GM21619 (cell line): Measurements from ENCODE around the gene GRK5.

Experiments
- ATAC-seq: cut with Tn5 transposase; IDR thresholded peaks from one replicate; pipeline ENCODE4 v1.9.1; 2021; ENCODE audit not compliant: unreplicated experiment

GRK5 gene

GRCh38 chr10:119415121-119415520 lies 207.8 kb downstream of the GRK5 start:
- ATAC-seq, result no peak

- no peak for ATAC-seq
Observed at GRCh38 chr10:119415536-119416503, 208.4 kb downstream of the GRK5 start.

- no peak for ATAC-seq
Observed at GRCh38 chr10:119416855-119417254, 209.5 kb downstream of the GRK5 start.

- ATAC-seq, result no peak
Observed at GRCh38 chr10:119417852-119418251, 210.5 kb downstream of the GRK5 start.

GRCh38 chr10:119418362-119418761 lies 211.0 kb downstream of the GRK5 start:
- ATAC-seq, result no peak

GRCh38 chr10:119419931-119420330 lies 212.6 kb downstream of the GRK5 start:
- no peak for ATAC-seq

GRCh38 chr10:119420950-119421875 lies 213.8 kb downstream of the GRK5 start:
- no peak for ATAC-seq

- no peak for ATAC-seq
Observed at GRCh38 chr10:119421891-119422681, 214.7 kb downstream of the GRK5 start.

GRCh38 chr10:119422682-119423509 lies 215.5 kb downstream of the GRK5 start:
- ATAC-seq, result no peak

- no peak for ATAC-seq
Observed at GRCh38 chr10:119423510-119424257, 216.3 kb downstream of the GRK5 start.

- ATAC-seq, result no peak
Observed at GRCh38 chr10:119424258-119424975, 217.0 kb downstream of the GRK5 start.

GRCh38 chr10:119425102-119425880 lies 217.9 kb downstream of the GRK5 start:
- no peak for ATAC-seq

GRCh38 chr10:119425881-119426170 lies 218.5 kb downstream of the GRK5 start:
- no peak for ATAC-seq

- ATAC-seq, result no peak
Observed at GRCh38 chr10:119426699-119427098, 219.3 kb downstream of the GRK5 start.

- no peak for ATAC-seq
Observed at GRCh38 chr10:119427263-119427864, 220.0 kb downstream of the GRK5 start.

- ATAC-seq, result no peak
Observed at GRCh38 chr10:119428789-119429188, 221.4 kb downstream of the GRK5 start.

GRCh38 chr10:119429771-119430170 lies 222.4 kb downstream of the GRK5 start:
- ATAC-seq, result no peak
